GM19240 (cell line): Measurements from ENCODE around the gene GABBR1.
A peak's percentile ranks its signal among the peaks of the same experiment; 100 is the strongest.

Source experiments
- DNase-seq: peaks from one replicate; pipeline ENCODE4 v3.0.0; 2011; ENCODE audit warnings: low spot score; ENCODE audit not compliant: insufficient read length

Gene GABBR1

GRCh38 chr6:29624520-29624961 lies 8.4 kb downstream of the GABBR1 start:
- no peak for DNase-seq

- no peak for DNase-seq
Observed at GRCh38 chr6:29620630-29621029, 12.4 kb downstream of the GABBR1 start.

- no peak for DNase-seq
Observed at GRCh38 chr6:29619578-29620160, 13.3 kb downstream of the GABBR1 start.

GRCh38 chr6:29617782-29618554 lies 15.0 kb downstream of the GABBR1 start:
- DNase-seq: no peak

GRCh38 chr6:29611426-29611825 lies 21.6 kb downstream of the GABBR1 start:
- no peak for DNase-seq

GRCh38 chr6:29610540-29610939 lies 22.4 kb downstream of the GABBR1 start:
- DNase-seq: no peak

GRCh38 chr6:29608131-29608530 lies 24.9 kb downstream of the GABBR1 start:
- DNase-seq: no peak

GRCh38 chr6:29603930-29604329 lies 29.1 kb downstream of the GABBR1 start:
- DNase-seq: no peak

GRCh38 chr6:29603456-29603855 lies 29.5 kb downstream of the GABBR1 start:
- no peak for DNase-seq

- DNase-seq: no peak
Observed at GRCh38 chr6:29602564-29603361, 30.2 kb downstream of the GABBR1 start.

- no peak for DNase-seq
Observed at GRCh38 chr6:29598172-29598747, 34.7 kb downstream of the GABBR1 start.

GRCh38 chr6:29597184-29597583 lies 35.8 kb downstream of the GABBR1 start:
- no peak for DNase-seq

GRCh38 chr6:29596381-29596900 lies 36.5 kb downstream of the GABBR1 start:
- no peak for DNase-seq

- no peak for DNase-seq
Observed at GRCh38 chr6:29593199-29593855, 39.7 kb downstream of the GABBR1 start.

GRCh38 chr6:29591677-29592076 lies 41.3 kb downstream of the GABBR1 start:
- DNase-seq: no peak

GRCh38 chr6:29590218-29590808 lies 42.7 kb downstream of the GABBR1 start:
- no peak for DNase-seq

GRCh38 chr6:29589423-29590048 lies 43.4 kb downstream of the GABBR1 start:
- DNase-seq: peak; percentile 31

GRCh38 chr6:29584821-29585220 lies 48.2 kb downstream of the GABBR1 start, which contains the start of gene OR2H2:
Gene OR2H2, plus strand, starts transcription at chr6:29585121. Its CDS starts 2,824 bp downstream, at chr6:29587945.
- no peak for DNase-seq

GRCh38 chr6:29577544-29577943 lies 55.4 kb downstream of the GABBR1 start:
- no peak for DNase-seq

GRCh38 chr6:29576056-29576455 lies 56.9 kb downstream of the GABBR1 start:
- no peak for DNase-seq
